Measurements from ENCODE around the gene GHRH.

DNA sequence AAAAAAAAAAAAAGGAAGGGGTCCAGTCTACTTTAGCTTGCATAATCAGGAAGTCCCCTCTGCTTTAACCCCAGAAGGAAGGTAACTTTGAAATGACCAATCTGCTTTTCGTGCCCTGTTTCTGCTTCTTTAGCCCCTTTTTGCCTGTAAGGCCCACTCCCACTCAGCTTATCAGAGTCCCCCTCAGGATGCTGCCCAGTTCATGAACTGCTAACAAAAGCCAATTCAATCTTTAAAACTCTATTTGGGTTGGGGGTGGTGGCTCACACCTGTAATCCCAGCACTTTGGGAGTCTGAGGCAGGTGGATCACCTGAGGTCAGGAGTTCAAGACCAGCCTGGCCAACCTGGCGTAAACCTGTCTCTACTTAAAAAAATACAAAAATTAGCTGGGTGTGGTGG is 12.3 kb downstream of the GHRH start:
- TF ChIP-seq EZH2 (IDR thresholded peaks at IDR 0.05) (no peak), EGR1 (IDR thresholded peaks at IDR 0.05; ENCODE audit: low read depth) (no peak), POLR2A (IDR thresholded peaks at IDR 0.05; ENCODE audit: borderline replicate concordance, extremely low read depth, insufficient read depth, insufficient read length) (no peak), CEBPB (IDR thresholded peaks at IDR 0.05; ENCODE audit: low read depth) (no peak), JUND (IDR thresholded peaks at IDR 0.05) (no peak), POLR2AphosphoS5 (IDR thresholded peaks at IDR 0.05; ENCODE audit: low read depth, low read length) (no peak), RAD21 (IDR thresholded peaks at IDR 0.05; ENCODE audit: low read depth) (no peak)
- TF ChIP-seq, protein P1, sequence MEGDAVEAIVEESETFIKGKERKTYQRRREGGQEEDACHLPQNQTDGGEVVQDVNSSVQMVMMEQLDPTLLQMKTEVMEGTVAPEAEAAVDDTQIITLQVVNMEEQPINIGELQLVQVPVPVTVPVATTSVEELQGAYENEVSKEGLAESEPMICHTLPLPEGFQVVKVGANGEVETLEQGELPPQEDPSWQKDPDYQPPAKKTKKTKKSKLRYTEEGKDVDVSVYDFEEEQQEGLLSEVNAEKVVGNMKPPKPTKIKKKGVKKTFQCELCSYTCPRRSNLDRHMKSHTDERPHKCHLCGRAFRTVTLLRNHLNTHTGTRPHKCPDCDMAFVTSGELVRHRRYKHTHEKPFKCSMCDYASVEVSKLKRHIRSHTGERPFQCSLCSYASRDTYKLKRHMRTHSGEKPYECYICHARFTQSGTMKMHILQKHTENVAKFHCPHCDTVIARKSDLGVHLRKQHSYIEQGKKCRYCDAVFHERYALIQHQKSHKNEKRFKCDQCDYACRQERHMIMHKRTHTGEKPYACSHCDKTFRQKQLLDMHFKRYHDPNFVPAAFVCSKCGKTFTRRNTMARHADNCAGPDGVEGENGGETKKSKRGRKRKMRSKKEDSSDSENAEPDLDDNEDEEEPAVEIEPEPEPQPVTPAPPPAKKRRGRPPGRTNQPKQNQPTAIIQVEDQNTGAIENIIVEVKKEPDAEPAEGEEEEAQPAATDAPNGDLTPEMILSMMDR (IDR thresholded peaks at IDR 0.05 in 2 of 3, conservative IDR thresholded peaks at IDR 0.05 in 1 of 3; ENCODE audit: borderline replicate concordance in 1 of 3, insufficient read depth in 1 of 3, low read depth in 2 of 3, low read length in 2 of 3): no peak
- TF ChIP-seq, protein P2, sequence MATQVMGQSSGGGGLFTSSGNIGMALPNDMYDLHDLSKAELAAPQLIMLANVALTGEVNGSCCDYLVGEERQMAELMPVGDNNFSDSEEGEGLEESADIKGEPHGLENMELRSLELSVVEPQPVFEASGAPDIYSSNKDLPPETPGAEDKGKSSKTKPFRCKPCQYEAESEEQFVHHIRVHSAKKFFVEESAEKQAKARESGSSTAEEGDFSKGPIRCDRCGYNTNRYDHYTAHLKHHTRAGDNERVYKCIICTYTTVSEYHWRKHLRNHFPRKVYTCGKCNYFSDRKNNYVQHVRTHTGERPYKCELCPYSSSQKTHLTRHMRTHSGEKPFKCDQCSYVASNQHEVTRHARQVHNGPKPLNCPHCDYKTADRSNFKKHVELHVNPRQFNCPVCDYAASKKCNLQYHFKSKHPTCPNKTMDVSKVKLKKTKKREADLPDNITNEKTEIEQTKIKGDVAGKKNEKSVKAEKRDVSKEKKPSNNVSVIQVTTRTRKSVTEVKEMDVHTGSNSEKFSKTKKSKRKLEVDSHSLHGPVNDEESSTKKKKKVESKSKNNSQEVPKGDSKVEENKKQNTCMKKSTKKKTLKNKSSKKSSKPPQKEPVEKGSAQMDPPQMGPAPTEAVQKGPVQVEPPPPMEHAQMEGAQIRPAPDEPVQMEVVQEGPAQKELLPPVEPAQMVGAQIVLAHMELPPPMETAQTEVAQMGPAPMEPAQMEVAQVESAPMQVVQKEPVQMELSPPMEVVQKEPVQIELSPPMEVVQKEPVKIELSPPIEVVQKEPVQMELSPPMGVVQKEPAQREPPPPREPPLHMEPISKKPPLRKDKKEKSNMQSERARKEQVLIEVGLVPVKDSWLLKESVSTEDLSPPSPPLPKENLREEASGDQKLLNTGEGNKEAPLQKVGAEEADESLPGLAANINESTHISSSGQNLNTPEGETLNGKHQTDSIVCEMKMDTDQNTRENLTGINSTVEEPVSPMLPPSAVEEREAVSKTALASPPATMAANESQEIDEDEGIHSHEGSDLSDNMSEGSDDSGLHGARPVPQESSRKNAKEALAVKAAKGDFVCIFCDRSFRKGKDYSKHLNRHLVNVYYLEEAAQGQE (IDR thresholded peaks at IDR 0.05; ENCODE audit: low read depth): no peak
- TF ChIP-seq, protein P3, sequence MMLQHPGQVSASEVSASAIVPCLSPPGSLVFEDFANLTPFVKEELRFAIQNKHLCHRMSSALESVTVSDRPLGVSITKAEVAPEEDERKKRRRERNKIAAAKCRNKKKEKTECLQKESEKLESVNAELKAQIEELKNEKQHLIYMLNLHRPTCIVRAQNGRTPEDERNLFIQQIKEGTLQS (IDR thresholded peaks at IDR 0.05): no peak

All from HCT116 (cell line).